Measurements from ENCODE around the gene NPTX2. TPM values are rescaled to one million over a fixed set of nuclear protein-coding genes. Genes with fewer than 3 reads are reported as not detected.

The NPTX2 gene
- total and polyA plus RNA-seq, 4 donors = 0.41 to 2.3 (median 0.63) TPM

- Histone ChIP-seq H3K4me3 (no peak overlapping the region), H3K4me1 (ENCODE audit: control insufficient read depth in 5 of 5, insufficient read depth in 5 of 5, low read length in 5 of 5) (no peaks in the 10 kb centered on the region), H3K27me3 (ENCODE audit: control insufficient read depth in 3 of 3, insufficient read depth in 3 of 3, low read length in 2 of 3) (no peaks in the 10 kb centered on the region), H3K9me3 (ENCODE audit: control insufficient read depth in 4 of 4, insufficient read depth in 3 of 4, low read length in 3 of 4) (peaks cover 0 to 12% (median 0%) of the 10 kb centered on the region in 4 donors), H3K36me3 (ENCODE audit: control insufficient read depth in 4 of 4, insufficient read depth in 4 of 4, low read length in 4 of 4) (no peaks in the 10 kb centered on the region), H3K27ac (ENCODE audit: low read depth in 1 of 2, low read length in 1 of 2) (no peak overlapping the region), H3K9ac (ENCODE audit: insufficient read depth in 1 of 2, low read length in 2 of 2) (no peak overlapping the region)
- WGBS, 2 donors = 65 to 70% methylated on average over 3 of the region's 3 CpGs
- ATAC-seq (ENCODE audit: insufficient read depth, low FRiP score) (no peak), DNase-seq (no peak)
- no peak for TF ChIP-seq CTCF (IDR thresholded peaks at IDR 0.05; ENCODE audit: control extremely low read depth, extremely low read depth)
These were observed 37.6 kb downstream of the NPTX2 start for GRCh38 chr7:98654524-98655272.

GRCh38 chr7:98655611-98656010 is 38.5 kb downstream of the NPTX2 start:
- Histone ChIP-seq H3K4me1 (ENCODE audit: control insufficient read depth in 5 of 5, insufficient read depth in 5 of 5, low read length in 5 of 5) (no peaks in the 10 kb centered on the region), H3K27ac (ENCODE audit: low read depth in 1 of 2, low read length in 1 of 2) (no peak overlapping the region), H3K9me3 (ENCODE audit: control insufficient read depth in 4 of 4, insufficient read depth in 3 of 4, low read length in 3 of 4) (peaks cover 0 to 12% (median 0%) of the 10 kb centered on the region in 4 donors), H3K9ac (ENCODE audit: insufficient read depth in 1 of 2, low read length in 2 of 2) (no peak overlapping the region), H3K27me3 (ENCODE audit: control insufficient read depth in 3 of 3, insufficient read depth in 3 of 3, low read length in 2 of 3) (no peaks in the 10 kb centered on the region), H3K36me3 (ENCODE audit: control insufficient read depth in 4 of 4, insufficient read depth in 4 of 4, low read length in 4 of 4) (no peaks in the 10 kb centered on the region), H3K4me3 (no peak overlapping the region)
- 88 to 89% methylated on average over 5 of the region's 5 CpGs for WGBS, 2 donors
- ATAC-seq (ENCODE audit: insufficient read depth, low FRiP score) = no peak
- no peak for DNase-seq
- TF ChIP-seq CTCF (IDR thresholded peaks at IDR 0.05; ENCODE audit: control extremely low read depth, extremely low read depth) = no peak

GRCh38 chr7:98656899-98657298 is 39.8 kb downstream of the NPTX2 start:
- Histone ChIP-seq H3K36me3 (ENCODE audit: control insufficient read depth in 4 of 4, insufficient read depth in 4 of 4, low read length in 4 of 4) (no peaks in the 10 kb centered on the region), H3K4me1 (ENCODE audit: control insufficient read depth in 5 of 5, insufficient read depth in 5 of 5, low read length in 5 of 5) (no peaks in the 10 kb centered on the region), H3K9me3 (ENCODE audit: control insufficient read depth in 4 of 4, insufficient read depth in 3 of 4, low read length in 3 of 4) (peaks cover 0 to 14% (median 0%) of the 10 kb centered on the region in 4 donors), H3K27ac (ENCODE audit: low read depth in 1 of 2, low read length in 1 of 2) (no peak overlapping the region), H3K27me3 (ENCODE audit: control insufficient read depth in 3 of 3, insufficient read depth in 3 of 3, low read length in 2 of 3) (no peaks in the 10 kb centered on the region), H3K9ac (ENCODE audit: insufficient read depth in 1 of 2, low read length in 2 of 2) (no peak overlapping the region), H3K4me3 (no peak overlapping the region)
- TF ChIP-seq CTCF (IDR thresholded peaks at IDR 0.05; ENCODE audit: control extremely low read depth, extremely low read depth) = no peak
- DNase-seq (no peak), ATAC-seq (ENCODE audit: insufficient read depth, low FRiP score) (no peak)
- WGBS, 2 donors = 87 to 94% methylated on average over 7 of the region's 7 CpGs
